SH-SY5Y (cell line): Measurements from ENCODE around the gene CHD2.

Experiments
- GATA2 ChIP-seq: IDR thresholded peaks from 2 replicates; pipeline ENCODE4 v1.6.1; 2011; ENCODE audit warnings: mild to moderate bottlenecking, low read depth, low read length
- GATA3 ChIP-seq: IDR thresholded peaks from 2 replicates; pipeline ENCODE4 v1.6.1; 2011; ENCODE audit warnings: low read depth, mild to moderate bottlenecking, low read length, moderate library complexity

- TF ChIP-seq GATA2 (no peak), GATA3 (no peak)
Observed at GRCh38 chr15:92984161-92984560, 84.0 kb downstream of the CHD2 start.
